ENCODE measurements around the gene ERO1B.
"Not testable (repeated sequence)": the region's sequence is repeated elsewhere in the genome, so short reads cannot be mapped to it uniquely, and the experiment has no call there.

ERO1B gene

GRCh38 chr1:236281654-236282424 lies at the start of gene ERO1B:
TSS of gene ERO1B (minus strand) at chr1:236281958. CDS start at chr1:236281783, 175 bp downstream.
- peak; percentile 78 for TF ChIP-seq POLR2A (IDR thresholded peaks at IDR 0.05; ENCODE audit: extremely low read depth, insufficient read length)
- no peak for TF ChIP-seq CTCF (IDR thresholded peaks at IDR 0.05; ENCODE audit: low read depth, low read length)
- DNase-seq (ENCODE audit: low read depth), result peak; percentile 95
- peak within 1 kb of the TSS; percentile 75 for H3K4me3 ChIP-seq (ENCODE audit: low read depth, low read length)

- DNase-seq (ENCODE audit: low read depth); H3K4me3 ChIP-seq (ENCODE audit: low read depth, low read length): not testable (repeated sequence)
Measured at GRCh38 chr1:236331412-236331811, 49.7 kb upstream of the ERO1B start.

GRCh38 chr1:236326432-236326831 lies 44.7 kb upstream of the ERO1B start:
- TF ChIP-seq POLR2A (IDR thresholded peaks at IDR 0.05; ENCODE audit: extremely low read depth, insufficient read length) (no peak), MAX (IDR thresholded peaks at IDR 0.05; ENCODE audit: low read depth, low read length) (no peak), CTCF (IDR thresholded peaks at IDR 0.05; ENCODE audit: low read depth, low read length) (no peak), MYC (IDR thresholded peaks at IDR 0.05; ENCODE audit: low read depth, low read length) (no peak)
- no peak overlapping the region for H3K4me3 ChIP-seq (ENCODE audit: low read depth, low read length)
- DNase-seq (ENCODE audit: low read depth), result no peak

GRCh38 chr1:236325567-236325966 lies 43.8 kb upstream of the ERO1B start:
- no peak overlapping the region for H3K4me3 ChIP-seq (ENCODE audit: low read depth, low read length)
- TF ChIP-seq MYC (IDR thresholded peaks at IDR 0.05; ENCODE audit: low read depth, low read length) (no peak), CTCF (IDR thresholded peaks at IDR 0.05; ENCODE audit: low read depth, low read length) (no peak), MAX (IDR thresholded peaks at IDR 0.05; ENCODE audit: low read depth, low read length) (no peak), POLR2A (IDR thresholded peaks at IDR 0.05; ENCODE audit: extremely low read depth, insufficient read length) (no peak)
- no peak for DNase-seq (ENCODE audit: low read depth)

GRCh38 chr1:236323819-236324411 lies 42.2 kb upstream of the ERO1B start:
- no peak overlapping the region for H3K4me3 ChIP-seq (ENCODE audit: low read depth, low read length)
- DNase-seq (ENCODE audit: low read depth), result no peak
- no peak for TF ChIP-seq POLR2A (IDR thresholded peaks at IDR 0.05; ENCODE audit: extremely low read depth, insufficient read length)

GRCh38 chr1:236322566-236323409 lies 41.0 kb upstream of the ERO1B start:
- DNase-seq (ENCODE audit: low read depth), result no peak
- H3K4me3 ChIP-seq (ENCODE audit: low read depth, low read length), result no peak overlapping the region
- no peak for TF ChIP-seq MYC (IDR thresholded peaks at IDR 0.05; ENCODE audit: low read depth, low read length)
- TF ChIP-seq CTCF (IDR thresholded peaks at IDR 0.05; ENCODE audit: low read depth, low read length), result no peak
- TF ChIP-seq POLR2A (IDR thresholded peaks at IDR 0.05; ENCODE audit: extremely low read depth, insufficient read length), result no peak
- no peak for TF ChIP-seq MAX (IDR thresholded peaks at IDR 0.05; ENCODE audit: low read depth, low read length)
